HEK293 (cell line): Measurements from ENCODE around the gene CDK5.

Source experiments
- MEIS1 ChIP-seq: sonication (generic); formaldehyde crosslinking; IDR thresholded peaks from 2 replicates; pipeline ENCODE4 v1.8.1; 2022; ENCODE audit warnings: missing genetic modification reagents, mild to moderate bottlenecking, borderline replicate concordance
- SP3 ChIP-seq: fragments of 450-650 bp; formaldehyde crosslinking; IDR thresholded peaks from 2 replicates; pipeline ENCODE4 v1.5.1; 2016; ENCODE audit warnings: missing biosample characterization, missing genetic modification characterization
- TRIM28 ChIP-seq: IDR thresholded peaks from 2 replicates; pipeline ENCODE4 v1.6.1; 2011; ENCODE audit warnings: low read length, control low read depth, borderline replicate concordance
- ZBTB8A ChIP-seq: fragments of 450-650 bp; formaldehyde crosslinking; IDR thresholded peaks from 2 replicates; pipeline ENCODE4 v1.5.1; 2016; ENCODE audit warnings: missing biosample characterization, missing genetic modification characterization
- ZEB2 ChIP-seq: fragments of 450-650 bp; formaldehyde crosslinking; IDR thresholded peaks from 2 replicates; pipeline ENCODE4 v1.5.1; 2016; ENCODE audit warnings: missing biosample characterization, missing genetic modification characterization
- ZNF10 ChIP-seq: fragments of 450-650 bp; formaldehyde crosslinking; IDR thresholded peaks from 2 replicates; pipeline ENCODE4 v1.5.1; 2017; ENCODE audit warnings: missing biosample characterization, missing genetic modification characterization
- ZNF155 ChIP-seq: fragments of 450-650 bp; formaldehyde crosslinking; IDR thresholded peaks from 2 replicates; pipeline ENCODE4 v1.5.1; 2016; ENCODE audit warnings: missing biosample characterization, missing genetic modification characterization
- ZNF274 ChIP-seq, 2 experiments: fragments of 200-500 bp in 1 of 2; fragments of 450-650 bp in 1 of 2; sonication (Bioruptor generic) in 1 of 2; formaldehyde crosslinking in 1 of 2; IDR thresholded peaks; 2 replicates each; pipeline versions ENCODE4 v1.5.1 to v1.6.1; 2014 to 2016; ENCODE audit warnings: borderline replicate concordance in 1 of 2, inconsistent platforms in 1 of 2, low read length in 1 of 2, missing biosample characterization in 1 of 2, missing genetic modification characterization in 1 of 2
- ZNF341 ChIP-seq: fragments of 450-650 bp; formaldehyde crosslinking; IDR thresholded peaks from 2 replicates; pipeline ENCODE4; 2016; ENCODE audit warnings: low read depth, missing biosample characterization, missing genetic modification characterization
- ZNF433 ChIP-seq: fragments of 450-650 bp; formaldehyde crosslinking; IDR thresholded peaks from 2 replicates; pipeline ENCODE4 v1.5.1; 2016; ENCODE audit warnings: missing biosample characterization, missing genetic modification characterization, low read depth
- ZNF501 ChIP-seq: fragments of 450-650 bp; formaldehyde crosslinking; IDR thresholded peaks from 2 replicates; pipeline ENCODE4 v1.5.1; 2016; ENCODE audit warnings: missing biosample characterization, missing genetic modification characterization
- ZNF560 ChIP-seq: fragments of 450-650 bp; formaldehyde crosslinking; IDR thresholded peaks from 2 replicates; pipeline ENCODE4 v1.5.1; 2017; ENCODE audit warnings: missing biosample characterization, missing genetic modification characterization, borderline replicate concordance
- ZNF585B ChIP-seq: fragments of 450-650 bp; formaldehyde crosslinking; IDR thresholded peaks from 2 replicates; pipeline ENCODE4 v1.5.1; 2016; ENCODE audit warnings: missing biosample characterization, missing genetic modification characterization
- ZSCAN16 ChIP-seq: fragments of 450-650 bp; formaldehyde crosslinking; IDR thresholded peaks from 2 replicates; pipeline ENCODE4 v1.5.1; 2016; ENCODE audit warnings: missing biosample characterization, missing genetic modification characterization
- ZXDB ChIP-seq: fragments of 450-650 bp; formaldehyde crosslinking; IDR thresholded peaks from 2 replicates; pipeline ENCODE4 v1.5.1; 2016; ENCODE audit warnings: missing biosample characterization, missing genetic modification characterization
- TF ChIP-seq, protein P1 (sequence below): fragments of 450-650 bp; formaldehyde crosslinking; IDR thresholded peaks from 2 replicates; pipeline ENCODE4 v1.5.1; 2016; ENCODE audit warnings: missing biosample characterization, missing genetic modification characterization, low read depth
- TF ChIP-seq, protein P2 (sequence below): fragments of 450-650 bp; formaldehyde crosslinking; IDR thresholded peaks from 2 replicates; pipeline ENCODE4 v1.5.1; 2016; ENCODE audit warnings: missing biosample characterization, missing genetic modification characterization
- TF ChIP-seq, protein P3 (sequence below): fragments of 450-650 bp; formaldehyde crosslinking; IDR thresholded peaks from 2 replicates; pipeline ENCODE4; 2016; ENCODE audit warnings: missing biosample characterization, missing genetic modification characterization
- TF ChIP-seq, protein P4 (sequence below): fragments of 450-650 bp; formaldehyde crosslinking; IDR thresholded peaks from 2 replicates; pipeline ENCODE4 v1.5.1; 2016; ENCODE audit warnings: missing biosample characterization, missing genetic modification characterization
- TF ChIP-seq, protein P5 (sequence below): fragments of 450-650 bp; formaldehyde crosslinking; IDR thresholded peaks from 2 replicates; pipeline ENCODE4 v1.5.1; 2016; ENCODE audit warnings: missing biosample characterization, missing genetic modification characterization
- TF ChIP-seq, protein P6 (sequence below): fragments of 450-650 bp; formaldehyde crosslinking; IDR thresholded peaks from 2 replicates; pipeline ENCODE4 v1.5.1; 2016; ENCODE audit warnings: missing biosample characterization, missing genetic modification characterization
- TF ChIP-seq, protein P7 (sequence below): fragments of 450-650 bp; formaldehyde crosslinking; IDR thresholded peaks from 2 replicates; pipeline ENCODE4 v1.5.1; 2017; ENCODE audit warnings: missing biosample characterization, mild to moderate bottlenecking, missing genetic modification characterization, moderate library complexity
- TF ChIP-seq, protein P8 (sequence below): fragments of 450-650 bp; formaldehyde crosslinking; IDR thresholded peaks from 2 replicates; pipeline ENCODE4 v1.5.1; 2016; ENCODE audit warnings: missing biosample characterization, missing genetic modification characterization

CDK5 gene

DNA sequence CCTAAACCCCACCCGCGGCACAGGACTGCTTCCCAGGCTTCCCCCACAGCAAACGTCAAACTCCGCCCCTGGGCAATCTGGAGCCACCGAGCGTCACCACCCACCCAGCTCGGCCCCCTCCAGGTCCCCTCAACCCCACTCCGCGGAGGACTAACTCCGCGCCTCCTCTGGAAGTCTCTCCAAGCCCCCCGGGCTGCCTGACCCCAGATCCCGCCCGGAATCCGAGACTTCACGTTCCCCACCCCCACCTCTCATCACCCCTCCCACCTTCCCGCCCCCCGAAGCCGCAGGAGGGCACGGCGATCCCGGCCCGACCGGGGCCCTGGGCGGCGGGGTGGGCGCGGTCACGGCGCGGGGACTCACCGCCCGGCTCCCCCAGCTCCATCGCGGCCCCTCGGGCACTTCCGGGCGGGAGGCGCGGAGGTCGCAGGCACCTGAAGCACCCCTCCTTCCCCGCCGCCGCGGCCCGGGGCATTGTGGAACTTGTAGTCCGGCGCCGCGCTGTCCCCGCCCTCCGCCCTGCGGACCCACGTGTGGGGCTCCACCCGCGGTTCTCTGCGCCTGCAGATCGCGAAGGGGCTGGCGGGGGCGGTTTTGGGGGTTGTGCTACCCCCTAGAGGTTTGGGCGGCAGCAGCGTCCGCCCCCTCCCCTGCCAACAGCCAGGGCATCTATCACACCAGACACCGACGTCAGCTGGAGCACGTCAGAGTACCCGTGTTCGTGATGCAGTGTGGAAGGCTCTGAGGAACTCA lies 25.6 kb upstream of the CDK5 start, which contains the start of gene TMUB1 (continued):
- TF ChIP-seq, protein P1, sequence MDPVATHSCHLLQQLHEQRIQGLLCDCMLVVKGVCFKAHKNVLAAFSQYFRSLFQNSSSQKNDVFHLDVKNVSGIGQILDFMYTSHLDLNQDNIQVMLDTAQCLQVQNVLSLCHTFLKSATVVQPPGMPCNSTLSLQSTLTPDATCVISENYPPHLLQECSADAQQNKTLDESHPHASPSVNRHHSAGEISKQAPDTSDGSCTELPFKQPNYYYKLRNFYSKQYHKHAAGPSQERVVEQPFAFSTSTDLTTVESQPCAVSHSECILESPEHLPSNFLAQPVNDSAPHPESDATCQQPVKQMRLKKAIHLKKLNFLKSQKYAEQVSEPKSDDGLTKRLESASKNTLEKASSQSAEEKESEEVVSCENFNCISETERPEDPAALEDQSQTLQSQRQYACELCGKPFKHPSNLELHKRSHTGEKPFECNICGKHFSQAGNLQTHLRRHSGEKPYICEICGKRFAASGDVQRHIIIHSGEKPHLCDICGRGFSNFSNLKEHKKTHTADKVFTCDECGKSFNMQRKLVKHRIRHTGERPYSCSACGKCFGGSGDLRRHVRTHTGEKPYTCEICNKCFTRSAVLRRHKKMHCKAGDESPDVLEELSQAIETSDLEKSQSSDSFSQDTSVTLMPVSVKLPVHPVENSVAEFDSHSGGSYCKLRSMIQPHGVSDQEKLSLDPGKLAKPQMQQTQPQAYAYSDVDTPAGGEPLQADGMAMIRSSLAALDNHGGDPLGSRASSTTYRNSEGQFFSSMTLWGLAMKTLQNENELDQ = no peak
- TF ChIP-seq ZSCAN16 (tag by site-specific recombination) (no peak), ZNF155 (tag by site-specific recombination) (no peak), ZBTB8A (tag by site-specific recombination) (peak; percentile 77), ZEB2 (tag by site-specific recombination) (peak; percentile 38; the same call in 1 of the 2 replicates), ZNF501 (tag by site-specific recombination) (no peak), ZNF10 (no peak), ZNF274 (IDR thresholded peaks at IDR 0.05; ENCODE audit: low read length) (no peak), ZNF274 (tag by site-specific recombination; IDR thresholded peaks at IDR 0.05; ENCODE audit: borderline replicate concordance) (no peak), MEIS1 (no peak), TRIM28 (no peak), ZNF560 (tag by site-specific recombination) (no peak), ZNF433 (tag by site-specific recombination) (no peak), SP3 (tag by site-specific recombination) (peak; percentile 95), ZXDB (tag by site-specific recombination) (peak; percentile 59; the same call in 1 of the 2 replicates), ZNF341 (tag by site-specific recombination) (peak; percentile 73), ZNF585B (no peak)
- TF ChIP-seq, protein P2, sequence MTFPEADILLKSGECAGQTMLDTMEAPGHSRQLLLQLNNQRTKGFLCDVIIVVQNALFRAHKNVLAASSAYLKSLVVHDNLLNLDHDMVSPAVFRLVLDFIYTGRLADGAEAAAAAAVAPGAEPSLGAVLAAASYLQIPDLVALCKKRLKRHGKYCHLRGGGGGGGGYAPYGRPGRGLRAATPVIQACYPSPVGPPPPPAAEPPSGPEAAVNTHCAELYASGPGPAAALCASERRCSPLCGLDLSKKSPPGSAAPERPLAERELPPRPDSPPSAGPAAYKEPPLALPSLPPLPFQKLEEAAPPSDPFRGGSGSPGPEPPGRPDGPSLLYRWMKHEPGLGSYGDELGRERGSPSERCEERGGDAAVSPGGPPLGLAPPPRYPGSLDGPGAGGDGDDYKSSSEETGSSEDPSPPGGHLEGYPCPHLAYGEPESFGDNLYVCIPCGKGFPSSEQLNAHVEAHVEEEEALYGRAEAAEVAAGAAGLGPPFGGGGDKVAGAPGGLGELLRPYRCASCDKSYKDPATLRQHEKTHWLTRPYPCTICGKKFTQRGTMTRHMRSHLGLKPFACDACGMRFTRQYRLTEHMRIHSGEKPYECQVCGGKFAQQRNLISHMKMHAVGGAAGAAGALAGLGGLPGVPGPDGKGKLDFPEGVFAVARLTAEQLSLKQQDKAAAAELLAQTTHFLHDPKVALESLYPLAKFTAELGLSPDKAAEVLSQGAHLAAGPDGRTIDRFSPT (tag by site-specific recombination) = no peak
- TF ChIP-seq, protein P3, sequence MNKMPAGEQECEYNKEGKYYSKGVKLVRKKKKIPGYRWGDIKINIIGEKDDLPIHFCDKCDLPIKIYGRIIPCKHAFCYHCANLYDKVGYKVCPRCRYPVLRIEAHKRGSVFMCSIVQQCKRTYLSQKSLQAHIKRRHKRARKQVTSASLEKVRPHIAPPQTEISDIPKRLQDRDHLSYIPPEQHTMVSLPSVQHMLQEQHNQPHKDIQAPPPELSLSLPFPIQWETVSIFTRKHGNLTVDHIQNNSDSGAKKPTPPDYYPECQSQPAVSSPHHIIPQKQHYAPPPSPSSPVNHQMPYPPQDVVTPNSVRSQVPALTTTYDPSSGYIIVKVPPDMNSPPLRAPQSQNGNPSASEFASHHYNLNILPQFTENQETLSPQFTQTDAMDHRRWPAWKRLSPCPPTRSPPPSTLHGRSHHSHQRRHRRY (tag by site-specific recombination) = no peak
- TF ChIP-seq, protein P4, sequence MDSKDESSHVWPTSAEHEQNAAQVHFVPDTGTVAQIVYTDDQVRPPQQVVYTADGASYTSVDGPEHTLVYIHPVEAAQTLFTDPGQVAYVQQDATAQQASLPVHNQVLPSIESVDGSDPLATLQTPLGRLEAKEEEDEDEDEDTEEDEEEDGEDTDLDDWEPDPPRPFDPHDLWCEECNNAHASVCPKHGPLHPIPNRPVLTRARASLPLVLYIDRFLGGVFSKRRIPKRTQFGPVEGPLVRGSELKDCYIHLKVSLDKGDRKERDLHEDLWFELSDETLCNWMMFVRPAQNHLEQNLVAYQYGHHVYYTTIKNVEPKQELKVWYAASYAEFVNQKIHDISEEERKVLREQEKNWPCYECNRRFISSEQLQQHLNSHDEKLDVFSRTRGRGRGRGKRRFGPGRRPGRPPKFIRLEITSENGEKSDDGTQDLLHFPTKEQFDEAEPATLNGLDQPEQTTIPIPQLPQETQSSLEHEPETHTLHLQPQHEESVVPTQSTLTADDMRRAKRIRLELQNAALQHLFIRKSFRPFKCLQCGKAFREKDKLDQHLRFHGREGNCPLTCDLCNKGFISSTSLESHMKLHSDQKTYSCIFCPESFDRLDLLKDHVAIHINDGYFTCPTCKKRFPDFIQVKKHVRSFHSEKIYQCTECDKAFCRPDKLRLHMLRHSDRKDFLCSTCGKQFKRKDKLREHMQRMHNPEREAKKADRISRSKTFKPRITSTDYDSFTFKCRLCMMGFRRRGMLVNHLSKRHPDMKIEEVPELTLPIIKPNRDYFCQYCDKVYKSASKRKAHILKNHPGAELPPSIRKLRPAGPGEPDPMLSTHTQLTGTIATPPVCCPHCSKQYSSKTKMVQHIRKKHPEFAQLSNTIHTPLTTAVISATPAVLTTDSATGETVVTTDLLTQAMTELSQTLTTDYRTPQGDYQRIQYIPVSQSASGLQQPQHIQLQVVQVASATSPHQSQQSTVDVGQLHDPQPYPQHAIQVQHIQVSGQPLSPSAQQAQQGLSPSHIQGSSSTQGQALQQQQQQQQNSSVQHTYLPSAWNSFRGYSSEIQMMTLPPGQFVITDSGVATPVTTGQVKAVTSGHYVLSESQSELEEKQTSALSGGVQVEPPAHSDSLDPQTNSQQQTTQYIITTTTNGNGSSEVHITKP (tag by site-specific recombination) = peak; percentile 60
- TF ChIP-seq, protein P5, sequence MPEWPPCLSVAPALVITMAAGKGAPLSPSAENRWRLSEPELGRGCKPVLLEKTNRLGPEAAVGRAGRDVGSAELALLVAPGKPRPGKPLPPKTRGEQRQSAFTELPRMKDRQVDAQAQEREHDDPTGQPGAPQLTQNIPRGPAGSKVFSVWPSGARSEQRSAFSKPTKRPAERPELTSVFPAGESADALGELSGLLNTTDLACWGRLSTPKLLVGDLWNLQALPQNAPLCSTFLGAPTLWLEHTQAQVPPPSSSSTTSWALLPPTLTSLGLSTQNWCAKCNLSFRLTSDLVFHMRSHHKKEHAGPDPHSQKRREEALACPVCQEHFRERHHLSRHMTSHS = no peak
- TF ChIP-seq, protein P6, sequence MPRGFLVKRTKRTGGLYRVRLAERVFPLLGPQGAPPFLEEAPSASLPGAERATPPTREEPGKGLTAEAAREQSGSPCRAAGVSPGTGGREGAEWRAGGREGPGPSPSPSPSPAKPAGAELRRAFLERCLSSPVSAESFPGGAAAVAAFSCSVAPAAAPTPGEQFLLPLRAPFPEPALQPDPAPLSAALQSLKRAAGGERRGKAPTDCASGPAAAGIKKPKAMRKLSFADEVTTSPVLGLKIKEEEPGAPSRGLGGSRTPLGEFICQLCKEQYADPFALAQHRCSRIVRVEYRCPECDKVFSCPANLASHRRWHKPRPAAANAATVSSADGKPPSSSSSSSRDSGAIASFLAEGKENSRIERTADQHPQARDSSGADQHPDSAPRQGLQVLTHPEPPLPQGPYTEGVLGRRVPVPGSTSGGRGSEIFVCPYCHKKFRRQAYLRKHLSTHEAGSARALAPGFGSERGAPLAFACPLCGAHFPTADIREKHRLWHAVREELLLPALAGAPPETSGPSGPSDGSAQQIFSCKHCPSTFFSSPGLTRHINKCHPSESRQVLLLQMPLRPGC (tag by site-specific recombination) = no peak
- TF ChIP-seq, protein P7, sequence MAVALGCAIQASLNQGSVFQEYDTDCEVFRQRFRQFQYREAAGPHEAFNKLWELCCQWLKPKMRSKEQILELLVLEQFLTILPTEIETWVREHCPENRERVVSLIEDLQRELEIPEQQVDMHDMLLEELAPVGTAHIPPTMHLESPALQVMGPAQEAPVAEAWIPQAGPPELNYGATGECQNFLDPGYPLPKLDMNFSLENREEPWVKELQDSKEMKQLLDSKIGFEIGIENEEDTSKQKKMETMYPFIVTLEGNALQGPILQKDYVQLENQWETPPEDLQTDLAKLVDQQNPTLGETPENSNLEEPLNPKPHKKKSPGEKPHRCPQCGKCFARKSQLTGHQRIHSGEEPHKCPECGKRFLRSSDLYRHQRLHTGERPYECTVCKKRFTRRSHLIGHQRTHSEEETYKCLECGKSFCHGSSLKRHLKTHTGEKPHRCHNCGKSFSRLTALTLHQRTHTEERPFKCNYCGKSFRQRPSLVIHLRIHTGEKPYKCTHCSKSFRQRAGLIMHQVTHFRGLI (tag by site-specific recombination) = no peak
- TF ChIP-seq, protein P8, sequence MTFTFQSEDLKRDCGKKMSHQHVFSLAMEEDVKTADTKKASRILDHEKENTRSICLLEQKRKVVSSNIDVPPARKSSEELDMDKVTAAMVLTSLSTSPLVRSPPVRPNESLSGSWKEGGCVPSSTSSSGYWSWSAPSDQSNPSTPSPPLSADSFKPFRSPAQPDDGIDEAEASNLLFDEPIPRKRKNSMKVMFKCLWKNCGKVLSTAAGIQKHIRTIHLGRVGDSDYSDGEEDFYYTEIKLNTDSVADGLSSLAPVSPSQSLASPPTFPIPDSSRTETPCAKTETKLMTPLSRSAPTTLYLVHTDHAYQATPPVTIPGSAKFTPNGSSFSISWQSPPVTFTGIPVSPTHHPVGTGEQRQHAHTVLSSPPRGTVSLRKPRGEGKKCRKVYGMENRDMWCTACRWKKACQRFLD (tag by site-specific recombination) = no peak
